Karpas-422 (cell line): ENCODE results near the gene GALNT6. TPM values are rescaled to one million over a fixed set of nuclear protein-coding genes. Genes with fewer than 3 reads are reported as not detected.
A peak's percentile ranks its signal among the peaks of the same experiment; 100 is the strongest.

Experiments
- DNase-seq: peaks from one replicate; pipeline ENCODE4 v3.0.0-alpha.2; 2015
- H2AFZ ChIP-seq: fragments of 200-600 bp; sonication (generic); 2 replicates; pipeline ENCODE4 v1.6.1; 2014; ENCODE audit warnings: antibody characterized with exemption, low read length, mixed read lengths
- H3K27ac ChIP-seq: fragments of 200-600 bp; sonication (generic); 2 replicates; pipeline ENCODE4 v1.5.1; 2014; ENCODE audit warnings: mild to moderate bottlenecking, low read length, moderate library complexity
- H3K27me3 ChIP-seq: fragments of 200-600 bp; sonication (generic); 2 replicates; pipeline ENCODE4 v1.6.1; 2014; ENCODE audit warnings: low read length, mixed read lengths
- H3K36me3 ChIP-seq: fragments of 200-600 bp; sonication (generic); 2 replicates; pipeline ENCODE4 v1.6.1; 2014; ENCODE audit warnings: low read length, mixed read lengths; ENCODE audit not compliant: insufficient read depth
- H3K4me1 ChIP-seq: fragments of 200-600 bp; sonication (generic); 2 replicates; pipeline ENCODE4 v1.6.1; 2014; ENCODE audit warnings: mild to moderate bottlenecking, low read length, mixed read lengths
- H3K4me2 ChIP-seq: fragments of 200-600 bp; sonication (generic); 2 replicates; pipeline ENCODE4 v1.6.1; 2014; ENCODE audit warnings: low read length, low read depth, mild to moderate bottlenecking; ENCODE audit not compliant: poor library complexity, severe bottlenecking
- H3K4me3 ChIP-seq: fragments of 200-600 bp; sonication (generic); 2 replicates; pipeline ENCODE4 v1.5.1; 2014; ENCODE audit warnings: mild to moderate bottlenecking, antibody characterized with exemption, low read length, mixed read lengths
- H3K79me2 ChIP-seq: fragments of 200-600 bp; sonication (generic); 2 replicates; pipeline ENCODE4 v1.6.1; 2014; ENCODE audit warnings: mild to moderate bottlenecking, low read length, mixed read lengths
- H3K9ac ChIP-seq: fragments of 200-600 bp; sonication (generic); 2 replicates; pipeline ENCODE4 v1.6.0; 2014; ENCODE audit warnings: low read length
- H3K9me2 ChIP-seq: fragments of 200-600 bp; sonication (generic), shearing (Covaris generic); replicated peaks from 2 replicates; pipeline ENCODE4 v1.6.0; 2014; ENCODE audit warnings: mild to moderate bottlenecking, low read length, moderate library complexity; ENCODE audit not compliant: insufficient read depth
- H3K9me3 ChIP-seq: fragments of 300-700, 200-600 bp; sonication (generic); 2 replicates; pipeline ENCODE4 v1.6.1; 2014; ENCODE audit warnings: low read length, mixed read lengths
- H4K20me1 ChIP-seq: fragments of 200-600 bp; sonication (generic); 2 replicates; pipeline ENCODE4 v1.6.1; 2014; ENCODE audit warnings: mild to moderate bottlenecking, antibody characterized with exemption, low read length, low read depth; ENCODE audit not compliant: insufficient read depth
- total RNA-seq: library from RNA; depleted of rRNA; stranded (reverse); fragments of >200 nt; shearing (Covaris generic); gene quantifications from 2 replicates; pipeline ENCODE4 v1.2.3, GENCODE V29; 2014; ENCODE audit warnings: low replicate concordance

Gene GALNT6
- total RNA-seq, 1 experiment from 2014 or later: 9.1 TPM

GRCh38 chr12:51392556-51393237 lies 1.5 kb upstream of the GALNT6 start:
- no peak overlapping the region for H3K9ac ChIP-seq
- H3K79me2 ChIP-seq: no peaks in the 10 kb centered on the region
- no peaks in the 10 kb centered on the region for H3K9me3 ChIP-seq
- no peak overlapping the region for H3K4me3 ChIP-seq
- H3K9me2 ChIP-seq: no peaks in the 10 kb centered on the region
- H3K4me1 ChIP-seq: peaks cover 34% of the 10 kb centered on the region
- H3K36me3 ChIP-seq: no peaks in the 10 kb centered on the region
- H3K27me3 ChIP-seq: no peaks in the 10 kb centered on the region
- no peak overlapping the region for H2AFZ ChIP-seq
- no peak overlapping the region for H3K27ac ChIP-seq
- DNase-seq: no peak
- no peaks in the 10 kb centered on the region for H4K20me1 ChIP-seq
- H3K4me2 ChIP-seq: peak overlapping the region; percentile 99

DNA sequence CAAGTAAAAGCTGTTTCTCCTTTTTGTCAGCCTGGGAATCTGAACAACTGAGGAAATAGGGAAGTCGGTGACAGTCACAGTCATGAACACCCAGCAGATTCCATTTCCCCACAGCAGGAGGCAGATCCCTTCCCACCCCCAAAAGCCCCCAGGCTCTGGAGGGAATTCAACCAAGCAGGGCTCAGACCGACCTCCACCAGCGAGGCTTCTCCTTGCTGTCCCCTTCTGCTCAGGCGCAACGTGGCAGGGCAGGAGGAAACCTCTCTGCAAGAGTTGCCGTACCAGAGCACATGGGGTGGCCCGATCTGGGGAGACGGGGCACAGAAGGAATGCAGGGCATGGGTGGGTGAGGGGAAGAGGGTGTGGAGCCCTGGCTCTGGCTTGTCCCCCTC lies 319 bp downstream of the GALNT6 start:
- Histone ChIP-seq H3K9ac (peak overlapping the region; percentile 73), H3K36me3 (no peaks in the 10 kb centered on the region), H3K9me3 (no peaks in the 10 kb centered on the region), H3K9me2 (no peaks in the 10 kb centered on the region), H3K4me3 (peak overlapping the region; percentile 83), H3K27ac (no peak overlapping the region), H3K79me2 (no peaks in the 10 kb centered on the region), H3K4me2 (peak overlapping the region; percentile 99), H2AFZ (peak overlapping the region; percentile 91), H3K27me3 (no peaks in the 10 kb centered on the region), H3K4me1 (peaks cover 34% of the 10 kb centered on the region), H4K20me1 (no peaks in the 10 kb centered on the region)
- DNase-seq: no peak

DNA sequence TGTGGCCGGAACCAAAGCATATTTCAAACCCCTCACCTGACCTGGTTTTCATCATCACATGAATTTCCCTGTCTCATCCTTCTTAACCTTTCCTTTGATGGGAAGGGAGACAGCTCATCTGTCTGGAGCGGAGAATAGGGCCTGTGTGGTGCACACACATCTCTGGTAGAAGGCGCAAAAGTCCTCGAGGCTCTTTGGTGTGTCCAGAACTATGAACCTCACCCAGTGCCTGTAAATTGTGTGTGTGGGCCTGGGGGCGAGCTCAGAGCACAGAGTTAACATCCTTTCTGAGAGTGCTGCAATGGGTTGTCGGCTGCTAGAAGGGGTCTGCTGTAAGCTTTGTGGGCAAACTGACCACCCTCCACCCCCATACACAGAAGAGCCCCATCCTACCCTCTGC lies 749 bp downstream of the GALNT6 start:
- DNase-seq: no peak
- H3K9ac ChIP-seq: peak overlapping the region; percentile 73
- peak overlapping the region; percentile 83 for H3K4me3 ChIP-seq
- H3K36me3 ChIP-seq: no peaks in the 10 kb centered on the region
- no peaks in the 10 kb centered on the region for H4K20me1 ChIP-seq
- H2AFZ ChIP-seq: no peak overlapping the region; the same call in 1 of the 2 replicates
- no peaks in the 10 kb centered on the region for H3K9me2 ChIP-seq
- peak overlapping the region; percentile 99 for H3K4me2 ChIP-seq
- H3K27ac ChIP-seq: no peak overlapping the region
- H3K9me3 ChIP-seq: no peaks in the 10 kb centered on the region
- no peaks in the 10 kb centered on the region for H3K79me2 ChIP-seq
- H3K27me3 ChIP-seq: no peaks in the 10 kb centered on the region
- peaks cover 34% of the 10 kb centered on the region for H3K4me1 ChIP-seq

DNA sequence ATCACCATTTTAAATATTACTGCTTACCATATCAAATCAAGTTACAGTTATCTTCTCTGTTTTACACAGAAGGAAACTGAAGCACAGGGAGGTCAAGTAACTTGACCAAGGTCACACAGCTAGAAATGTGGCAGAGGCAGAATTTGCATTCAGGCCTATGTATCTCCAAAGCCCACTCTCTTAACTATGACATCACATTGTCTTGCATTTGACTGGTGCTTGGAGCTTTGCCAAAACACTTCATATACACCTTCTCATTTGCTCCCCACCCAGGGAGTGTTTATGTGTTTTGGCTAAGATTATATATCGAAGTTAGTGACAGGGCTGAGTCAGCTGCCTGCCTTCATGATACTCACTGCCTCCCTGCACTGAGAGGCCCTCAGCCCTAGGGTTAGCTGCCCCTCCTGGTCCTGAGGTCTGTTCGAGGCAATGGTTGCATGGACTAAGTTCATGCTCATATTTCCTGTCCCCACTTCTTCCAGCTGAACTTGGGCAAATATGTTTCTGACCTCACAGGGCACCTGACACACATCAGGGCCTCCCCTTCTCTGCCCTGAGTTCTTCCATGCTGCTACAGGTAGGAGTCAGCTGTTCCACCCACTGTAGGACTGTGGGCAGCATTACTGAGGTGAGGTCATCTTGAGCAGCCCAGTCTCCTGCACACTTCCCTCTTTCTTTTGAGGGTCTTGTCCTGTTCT lies 1.8 kb downstream of the GALNT6 start:
- no peaks in the 10 kb centered on the region for H4K20me1 ChIP-seq
- DNase-seq: no peak
- no peaks in the 10 kb centered on the region for H3K9me2 ChIP-seq
- H2AFZ ChIP-seq: no peak overlapping the region
- H3K79me2 ChIP-seq: no peaks in the 10 kb centered on the region
- H3K36me3 ChIP-seq: no peaks in the 10 kb centered on the region
- peaks cover 34% of the 10 kb centered on the region for H3K4me1 ChIP-seq
- H3K27me3 ChIP-seq: no peaks in the 10 kb centered on the region
- H3K4me2 ChIP-seq: peak overlapping the region; percentile 99
- H3K9me3 ChIP-seq: no peaks in the 10 kb centered on the region
- H3K9ac ChIP-seq: no peak overlapping the region
- no peak overlapping the region for H3K27ac ChIP-seq
- no peak overlapping the region for H3K4me3 ChIP-seq

GRCh38 chr12:51388846-51389245 lies 2.4 kb downstream of the GALNT6 start:
- no peak overlapping the region for H3K9ac ChIP-seq
- H2AFZ ChIP-seq: no peak overlapping the region
- H3K27me3 ChIP-seq: no peaks in the 10 kb centered on the region
- H3K4me1 ChIP-seq: peaks cover 38% of the 10 kb centered on the region
- H3K9me3 ChIP-seq: no peaks in the 10 kb centered on the region
- DNase-seq: no peak
- no peaks in the 10 kb centered on the region for H4K20me1 ChIP-seq
- no peaks in the 10 kb centered on the region for H3K9me2 ChIP-seq
- H3K4me3 ChIP-seq: no peak overlapping the region
- H3K4me2 ChIP-seq: no peak overlapping the region
- no peak overlapping the region for H3K27ac ChIP-seq
- H3K36me3 ChIP-seq: no peaks in the 10 kb centered on the region
- H3K79me2 ChIP-seq: no peaks in the 10 kb centered on the region

DNA sequence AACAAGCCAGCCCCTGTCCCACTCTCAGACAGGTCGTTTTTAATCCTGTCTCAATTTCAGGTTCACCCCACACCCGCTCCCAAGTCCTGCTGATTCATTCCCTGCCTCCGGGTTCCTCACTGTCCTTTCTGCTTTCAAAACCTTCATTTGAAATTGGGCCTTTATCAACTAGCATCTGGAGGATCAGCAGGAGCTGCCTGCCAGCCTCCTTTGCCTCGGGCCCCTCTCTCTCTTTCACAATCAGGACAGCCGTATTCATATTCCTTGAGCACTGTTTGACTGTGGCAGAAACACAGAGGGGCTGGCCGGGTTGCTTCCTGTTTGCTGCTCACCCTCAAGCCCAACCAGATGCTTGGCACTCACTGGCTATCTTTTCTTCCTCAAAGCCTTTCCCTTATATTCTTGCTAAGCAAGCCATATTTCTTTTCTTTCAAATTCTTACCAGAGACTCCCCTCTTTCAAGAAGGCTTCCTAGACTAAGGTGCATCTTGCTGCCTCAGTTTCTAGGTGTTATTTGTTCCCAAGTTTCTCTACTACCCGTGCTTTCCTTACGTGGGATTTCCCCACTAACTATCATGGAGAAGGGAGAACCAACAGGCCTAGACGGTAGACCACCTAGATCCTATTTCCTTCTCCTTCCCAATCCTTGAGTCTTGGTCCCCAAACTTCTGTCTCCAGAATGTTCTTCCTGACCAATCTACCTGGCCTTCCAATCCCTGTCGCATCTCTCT lies 3.0 kb downstream of the GALNT6 start:
- H4K20me1 ChIP-seq: no peaks in the 10 kb centered on the region
- H2AFZ ChIP-seq: no peak overlapping the region
- H3K9ac ChIP-seq: no peak overlapping the region
- H3K79me2 ChIP-seq: no peaks in the 10 kb centered on the region
- peaks cover 45% of the 10 kb centered on the region for H3K4me1 ChIP-seq
- no peak for DNase-seq
- H3K36me3 ChIP-seq: no peaks in the 10 kb centered on the region
- no peaks in the 10 kb centered on the region for H3K27me3 ChIP-seq
- no peak overlapping the region for H3K4me3 ChIP-seq
- no peaks in the 10 kb centered on the region for H3K9me2 ChIP-seq
- no peaks in the 10 kb centered on the region for H3K9me3 ChIP-seq
- no peak overlapping the region for H3K27ac ChIP-seq
- no peak overlapping the region for H3K4me2 ChIP-seq

- no peak overlapping the region for H3K4me2 ChIP-seq
- no peaks in the 10 kb centered on the region for H3K9me2 ChIP-seq
- H3K27ac ChIP-seq: no peak overlapping the region
- no peaks in the 10 kb centered on the region for H3K27me3 ChIP-seq
- DNase-seq: no peak
- peaks cover 51% of the 10 kb centered on the region for H3K4me1 ChIP-seq
- no peaks in the 10 kb centered on the region for H3K79me2 ChIP-seq
- H3K36me3 ChIP-seq: no peaks in the 10 kb centered on the region
- no peak overlapping the region for H3K4me3 ChIP-seq
- no peak overlapping the region for H2AFZ ChIP-seq
- no peaks in the 10 kb centered on the region for H4K20me1 ChIP-seq
- no peaks in the 10 kb centered on the region for H3K9me3 ChIP-seq
- H3K9ac ChIP-seq: no peak overlapping the region
Measured at GRCh38 chr12:51386351-51386750, 4.9 kb downstream of the GALNT6 start.

DNA sequence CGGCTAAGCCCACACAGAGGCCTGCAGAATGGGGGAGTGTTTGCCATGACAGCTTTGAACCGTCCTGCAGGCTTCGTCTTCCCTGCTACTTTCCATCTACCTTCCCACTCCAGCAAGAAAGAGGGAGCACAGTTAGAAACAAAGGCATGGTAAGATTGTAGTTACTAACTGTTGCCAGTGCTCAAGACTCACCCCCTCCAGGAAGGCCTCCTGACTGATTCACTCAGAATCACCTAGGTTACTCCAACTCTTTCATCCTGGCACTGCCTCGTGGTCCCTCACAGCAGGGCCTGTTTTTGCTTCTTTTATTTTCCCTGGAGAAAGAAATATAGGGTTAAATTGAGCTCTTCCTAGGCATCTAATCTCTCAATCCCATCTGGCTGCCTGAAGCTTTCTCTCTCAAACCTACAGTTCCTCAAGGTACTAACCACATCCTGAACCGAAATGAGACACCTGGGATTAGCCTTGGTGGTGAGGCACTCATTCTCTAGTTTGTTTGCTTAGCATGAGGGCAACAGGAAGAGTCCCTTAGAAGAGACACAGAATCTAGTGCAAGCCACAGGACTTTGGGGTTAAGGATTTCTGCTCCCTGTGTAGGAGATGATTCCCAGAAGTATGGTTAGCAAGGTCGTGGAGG lies 7.8 kb downstream of the GALNT6 start:
- Histone ChIP-seq H4K20me1 (no peaks in the 10 kb centered on the region), H3K79me2 (no peaks in the 10 kb centered on the region), H3K4me3 (no peak overlapping the region), H3K27me3 (no peaks in the 10 kb centered on the region), H3K9me2 (no peaks in the 10 kb centered on the region), H2AFZ (no peak overlapping the region), H3K4me1 (peaks cover 35% of the 10 kb centered on the region), H3K4me2 (no peak overlapping the region), H3K9ac (no peak overlapping the region), H3K9me3 (no peaks in the 10 kb centered on the region), H3K36me3 (no peaks in the 10 kb centered on the region), H3K27ac (no peak overlapping the region)
- no peak for DNase-seq
